ENCODE results near the gene AGO3.

DNA sequence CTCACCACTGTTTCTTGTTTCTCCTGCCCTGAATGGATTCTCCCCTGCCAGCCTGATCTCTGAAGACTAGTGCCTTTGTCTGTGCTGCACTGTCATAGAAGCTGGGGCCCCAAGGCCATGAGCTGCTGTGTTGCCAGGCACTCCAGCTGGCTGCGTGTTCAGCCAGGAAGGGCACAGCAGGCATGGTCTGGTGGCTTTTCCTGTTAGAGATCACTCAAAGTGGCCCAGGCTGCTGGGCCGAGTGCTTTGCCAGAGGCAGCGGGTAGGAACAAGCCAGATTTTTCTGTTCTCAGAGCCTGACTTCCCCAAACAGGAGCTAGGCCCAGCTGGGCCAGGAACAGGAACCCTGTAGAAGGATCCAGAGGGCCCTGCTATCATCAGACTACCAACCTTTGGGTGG, 163.0 kb downstream of the AGO3 start:
- no peak for TF ChIP-seq EP300 (IDR thresholded peaks at IDR 0.05)
- TF ChIP-seq, protein P1, sequence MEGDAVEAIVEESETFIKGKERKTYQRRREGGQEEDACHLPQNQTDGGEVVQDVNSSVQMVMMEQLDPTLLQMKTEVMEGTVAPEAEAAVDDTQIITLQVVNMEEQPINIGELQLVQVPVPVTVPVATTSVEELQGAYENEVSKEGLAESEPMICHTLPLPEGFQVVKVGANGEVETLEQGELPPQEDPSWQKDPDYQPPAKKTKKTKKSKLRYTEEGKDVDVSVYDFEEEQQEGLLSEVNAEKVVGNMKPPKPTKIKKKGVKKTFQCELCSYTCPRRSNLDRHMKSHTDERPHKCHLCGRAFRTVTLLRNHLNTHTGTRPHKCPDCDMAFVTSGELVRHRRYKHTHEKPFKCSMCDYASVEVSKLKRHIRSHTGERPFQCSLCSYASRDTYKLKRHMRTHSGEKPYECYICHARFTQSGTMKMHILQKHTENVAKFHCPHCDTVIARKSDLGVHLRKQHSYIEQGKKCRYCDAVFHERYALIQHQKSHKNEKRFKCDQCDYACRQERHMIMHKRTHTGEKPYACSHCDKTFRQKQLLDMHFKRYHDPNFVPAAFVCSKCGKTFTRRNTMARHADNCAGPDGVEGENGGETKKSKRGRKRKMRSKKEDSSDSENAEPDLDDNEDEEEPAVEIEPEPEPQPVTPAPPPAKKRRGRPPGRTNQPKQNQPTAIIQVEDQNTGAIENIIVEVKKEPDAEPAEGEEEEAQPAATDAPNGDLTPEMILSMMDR (IDR thresholded peaks at IDR 0.05): no peak
